Stomach (tissue), 9 donors: Measurements from ENCODE around the gene CDH23. TPM values are rescaled to one million over a fixed set of nuclear protein-coding genes. Genes with fewer than 3 reads are reported as not detected.
"Not testable (repeated sequence)": the region's sequence is repeated elsewhere in the genome, so short reads cannot be mapped to it uniquely, and the experiment has no call there.

ENCODE experiments used
- DNase-seq, 2 donors: peaks; one replicate each; pipeline versions ENCODE4 v3.0.0 to v3.0.0-alpha.2; 2013 to 2019
- H3K27ac ChIP-seq, 5 donors: fragments of 200-600 bp in 4 of 5; sonication (generic) in 4 of 5; one replicate each; pipeline ENCODE4 v1.5.1; 2013 to 2019; ENCODE audit warnings: mild to moderate bottlenecking in 1 of 5, moderate library complexity in 1 of 5
- H3K27me3 ChIP-seq, 3 donors: fragments of 200-600 bp; sonication (generic); one replicate each; pipeline ENCODE4 v1.5.1; 2017 to 2019; ENCODE audit warnings: mixed run types in 1 of 3
- H3K36me3 ChIP-seq, 4 donors: fragments of 200-600 bp; sonication (generic); 1 replicate in 3 of 4; 2 replicates in 1 of 4; pipeline ENCODE4 v1.5.1; 2016 to 2019
- H3K4me1 ChIP-seq, 4 donors: fragments of 200-600 bp; sonication (generic); one replicate each; pipeline ENCODE4 v1.5.1; 2016 to 2019
- H3K4me3 ChIP-seq, 4 donors: fragments of 200-600 bp; sonication (generic) in 3 of 4; one replicate each; pipeline ENCODE4 v1.5.1; 2016 to 2019; ENCODE audit warnings: mild to moderate bottlenecking in 1 of 4
- H3K9me3 ChIP-seq, 4 donors: fragments of 200-600 bp; sonication (generic); one replicate each; pipeline ENCODE4 v1.5.1; 2016 to 2019
- CTCF ChIP-seq, 7 experiments: fragments of 450-650 bp in 4 of 7; fragments of 200-600 bp in 3 of 7; sonication (generic) in 3 of 7; IDR thresholded peaks; one replicate each; pipeline ENCODE4 v1.5.1; 2016 to 2019; ENCODE audit warnings: antibody characterized with exemption in 7 of 7, control low read depth in 2 of 7, mild to moderate bottlenecking in 1 of 7
- EP300 ChIP-seq: sonication (generic); formaldehyde crosslinking; IDR thresholded peaks from one replicate; pipeline ENCODE4 v1.6.1; 2017; ENCODE audit warnings: antibody characterized with exemption
- POLR2A ChIP-seq, 4 donors: fragments of 450-650 bp; IDR thresholded peaks; one replicate each; pipeline ENCODE4 v1.6.1; 2016; ENCODE audit warnings: antibody characterized with exemption in 4 of 4, control low read depth in 2 of 4, mild to moderate bottlenecking in 1 of 4, moderate library complexity in 1 of 4
- POLR2AphosphoS5 ChIP-seq, 3 donors: sonication (generic); formaldehyde crosslinking; IDR thresholded peaks; one replicate each; pipeline ENCODE4 v1.6.1; 2016; ENCODE audit warnings: antibody characterized with exemption in 3 of 3
- WGBS, 5 donors: extraction: QIAGEN DNeasy Blood & Tissue Kit in 3 of 5; methylation state at CpG; one replicate each; pipeline versions ENCODE4 v1.1.5 to v1.1.7; 2013 to 2018; 5-methylcytosine and 5-hydroxymethylcytosine counted together
- intact Hi-C: fragments of 100-400 bp; cut with DNase I; formaldehyde crosslinking; loops from one replicate; pipeline ENCODE4 v1.15.1; 2023; ENCODE audit warnings: low total_unique reads
- polyA plus RNA-seq, 3 donors: library from polyadenylated mRNA; stranded (reverse); fragments of 200-250 nt; gene quantifications; one replicate each; pipeline ENCODE4 v1.2.3, GENCODE V29; 2013
- total RNA-seq, 5 donors: library from RNA; depleted of rRNA; stranded (reverse); fragments of >200 nt; gene quantifications; one replicate each; pipeline versions ENCODE4 v1.1.0 to v1.2.3, GENCODE V29; 2014 to 2016
- donor health status: healthy with polysubstance abuse.
- donor health status: Bipolar disorder and iron deficiency.
- donor health status: healthy.

CDH23 gene
- total and polyA plus RNA-seq, 8 donors = 0.31 to 8.2 (median 2.2) TPM

DNA sequence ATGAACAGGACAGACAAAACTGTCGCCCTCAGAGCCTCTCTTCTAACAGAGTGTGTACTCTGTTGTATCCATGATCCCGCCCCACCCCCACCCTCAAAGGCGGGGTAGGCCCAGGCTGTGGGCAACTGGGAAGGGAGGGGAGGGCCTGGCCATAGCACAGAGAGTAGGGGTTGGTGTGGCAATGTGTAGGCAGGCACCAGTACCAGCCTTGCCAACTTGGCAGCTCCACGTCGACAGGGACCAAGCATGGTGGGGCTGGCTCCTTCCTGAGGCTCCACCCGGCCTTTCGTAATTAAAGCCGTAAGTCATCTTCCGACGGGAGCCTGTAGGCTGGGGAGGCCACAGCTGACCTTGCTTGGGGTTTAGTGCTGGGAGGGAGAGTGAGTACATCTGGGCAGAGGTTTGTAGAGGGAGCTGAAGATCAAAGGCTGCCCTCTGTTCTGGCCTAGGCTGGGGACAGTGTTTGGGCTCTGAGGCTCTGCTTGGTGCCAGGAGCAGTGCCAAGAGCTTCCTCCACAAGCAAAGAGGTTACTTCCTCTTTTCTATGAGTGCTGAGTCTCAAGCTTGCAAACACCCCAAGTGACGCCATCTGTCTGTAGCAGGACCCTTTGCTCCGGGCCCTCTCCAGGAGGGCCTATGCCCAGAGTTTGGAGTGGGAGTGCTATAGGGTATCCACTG lies 201.2 kb downstream of the CDH23 start:
- no peaks in the 10 kb centered on the region for H3K27me3 ChIP-seq
- WGBS, 5 donors = 53 to 72% (median 61%) methylated on average over 12 of the region's 12 CpGs
- peak overlapping the region; percentile 5 to 79 (median 65) for H3K27ac ChIP-seq
- peak in 1 of 2 donors; percentile 50 for DNase-seq
- peaks cover 12 to 25% (median 19%) of the 10 kb centered on the region in 4 donors for H3K4me1 ChIP-seq
- TF ChIP-seq POLR2A (IDR thresholded peaks at IDR 0.05) (no peak), POLR2AphosphoS5 (IDR thresholded peaks at IDR 0.05) (no peak), EP300 (no peak), CTCF (IDR thresholded peaks at IDR 0.05) (no peak)
- H3K36me3 ChIP-seq = no peaks in the 10 kb centered on the region
- intact Hi-C loops = no loop called here
- no peak overlapping the region for H3K4me3 ChIP-seq
- H3K9me3 ChIP-seq = no peaks in the 10 kb centered on the region

DNA sequence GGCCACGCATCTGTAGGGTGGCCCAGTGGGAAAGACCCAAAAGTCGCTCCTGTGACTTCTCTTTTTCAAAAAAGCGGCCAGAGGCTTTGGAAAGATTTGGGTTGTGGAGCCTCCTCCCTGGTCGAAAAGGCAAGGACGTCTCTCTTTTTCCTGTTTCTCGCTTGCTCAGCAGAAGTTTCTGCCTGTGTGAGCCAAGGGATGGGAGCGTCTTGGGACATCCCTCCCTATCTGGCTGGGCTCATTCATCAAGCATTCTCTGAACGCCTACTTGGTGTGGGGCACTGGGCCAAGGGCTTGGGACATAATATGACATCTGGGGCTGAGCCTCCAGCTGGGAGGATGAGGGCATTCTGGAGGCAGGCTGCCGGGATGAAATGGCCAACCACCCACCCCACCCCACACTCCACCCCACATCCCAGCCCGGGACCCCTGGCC lies 201.9 kb downstream of the CDH23 start:
- 43 to 53% (median 46%) methylated on average over 9 to 10 of the region's 10 CpGs for WGBS, 5 donors
- Histone ChIP-seq H3K27me3 (no peaks in the 10 kb centered on the region), H3K4me3 (no peak overlapping the region), H3K4me1 (peaks cover 12 to 25% (median 19%) of the 10 kb centered on the region in 4 donors), H3K27ac (peak overlapping the region in 4 of 5 donors; percentile 64 to 79 (median 72)), H3K9me3 (no peaks in the 10 kb centered on the region), H3K36me3 (no peaks in the 10 kb centered on the region)
- intact Hi-C loops = no loop called here
- peak; percentile 42 to 70 for DNase-seq
- TF ChIP-seq POLR2AphosphoS5 (IDR thresholded peaks at IDR 0.05) (peak in 2 of 3 donors; percentile 17 to 34), CTCF (IDR thresholded peaks at IDR 0.05) (no peak)

DNA sequence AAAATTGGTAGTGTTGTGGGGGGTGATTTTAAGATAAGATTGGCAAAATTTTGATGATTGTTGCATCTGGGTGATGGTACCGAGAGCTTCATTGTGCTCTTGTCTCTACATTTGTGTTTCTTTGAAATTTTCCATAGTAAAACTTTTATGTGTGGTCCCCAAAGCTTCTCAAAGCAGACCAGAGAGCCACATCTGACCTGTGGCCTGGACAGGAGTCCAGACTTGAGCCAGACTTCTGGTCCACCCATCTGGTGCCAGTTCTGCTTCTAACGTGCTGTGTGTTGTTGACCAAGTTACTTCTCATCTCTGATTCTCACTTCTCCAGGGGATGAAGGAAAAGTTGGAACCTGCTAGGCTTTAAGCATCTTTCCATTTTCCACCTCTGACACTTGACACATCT lies 202.8 kb downstream of the CDH23 start:
- 77 to 85% (median 78%) methylated on average over 2 of the region's 2 CpGs for WGBS, 5 donors
- intact Hi-C loops = no loop called here
- Histone ChIP-seq H3K9me3 (no peaks in the 10 kb centered on the region), H3K27ac (no peak overlapping the region), H3K27me3 (no peaks in the 10 kb centered on the region), H3K4me1 (peaks cover 12 to 29% (median 19%) of the 10 kb centered on the region in 4 donors), H3K4me3 (no peak overlapping the region), H3K36me3 (no peaks in the 10 kb centered on the region)
- TF ChIP-seq CTCF (IDR thresholded peaks at IDR 0.05) (no peak), EP300 (no peak), POLR2A (IDR thresholded peaks at IDR 0.05) (no peak), POLR2AphosphoS5 (IDR thresholded peaks at IDR 0.05) (no peak)
- DNase-seq = no peak

DNA sequence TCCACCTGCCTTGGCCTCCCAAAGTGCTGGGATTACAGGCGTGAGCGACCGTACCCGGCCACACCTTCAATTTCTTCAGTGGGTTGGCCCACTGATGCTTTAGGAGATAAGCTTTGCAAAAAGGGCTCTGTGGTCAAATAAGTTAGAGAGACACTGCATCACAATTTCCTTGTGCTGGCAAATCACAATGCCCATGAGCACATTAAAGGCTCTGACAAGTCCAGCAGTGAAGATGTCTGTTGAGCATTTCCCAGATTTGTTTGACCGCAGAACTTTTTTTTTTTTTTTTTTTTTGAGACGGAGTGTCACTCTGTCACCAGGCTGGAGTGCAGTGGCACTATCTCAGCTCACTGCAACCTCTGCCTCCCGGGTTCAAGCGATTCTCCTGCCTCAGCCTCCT lies 203.5 kb downstream of the CDH23 start:
- H3K4me3 ChIP-seq, H3K9me3 ChIP-seq, H3K36me3 ChIP-seq, H3K27ac ChIP-seq, H3K27me3 ChIP-seq, DNase-seq, intact Hi-C loops: not testable (repeated sequence)
- 81 to 99% (median 94%) methylated on average over 8 of the region's 8 CpGs for WGBS, 5 donors
- H3K4me1 ChIP-seq = peaks cover 12 to 34% (median 19%) of the 10 kb centered on the region in 4 donors

DNA sequence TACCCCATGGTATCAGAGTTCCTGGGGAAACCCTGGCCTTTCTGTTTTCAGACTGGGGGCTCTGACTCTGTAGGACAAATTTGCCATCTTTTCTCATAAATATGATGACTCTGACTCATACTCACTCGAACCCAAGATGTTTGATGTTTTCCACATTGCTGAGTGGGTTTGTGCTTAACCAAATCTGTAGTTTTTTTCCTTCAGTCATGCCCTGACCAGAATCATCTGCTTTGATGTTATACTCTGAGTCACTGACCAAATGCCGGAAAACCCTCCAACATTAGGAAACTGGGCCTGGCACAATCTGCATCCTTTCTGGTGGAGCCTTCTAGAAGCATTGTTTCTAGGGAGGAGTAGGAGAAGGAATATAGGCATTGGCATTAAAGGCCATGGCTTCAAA lies 204.1 kb downstream of the CDH23 start:
- H3K27me3 ChIP-seq = no peaks in the 10 kb centered on the region

More for the DNA sequence above, 204.1 kb downstream of the CDH23 start:
- Histone ChIP-seq H3K4me3 (no peak overlapping the region), H3K9me3 (no peaks in the 10 kb centered on the region), H3K36me3 (no peaks in the 10 kb centered on the region), H3K4me1 (peaks cover 12 to 34% (median 19%) of the 10 kb centered on the region in 4 donors), H3K27ac (no peak overlapping the region)
- intact Hi-C loops = no loop called here
- WGBS, 5 donors = 49 to 76% (median 60%) methylated on average over 2 of the region's 2 CpGs
- no peak for DNase-seq
- TF ChIP-seq POLR2AphosphoS5 (IDR thresholded peaks at IDR 0.05) (no peak), CTCF (IDR thresholded peaks at IDR 0.05) (no peak), POLR2A (IDR thresholded peaks at IDR 0.05) (no peak), EP300 (no peak)
